GM18505 (cell line): ENCODE results near the gene METRNL.

Experiments used
- ATAC-seq: cut with Tn5 transposase; IDR thresholded peaks from one replicate; pipeline ENCODE4 v1.9.1; 2021; ENCODE audit not compliant: unreplicated experiment
- POLR2A ChIP-seq: IDR thresholded peaks from 4 replicates; pipeline ENCODE4 v1.6.1; 2011; ENCODE audit warnings: borderline replicate concordance; ENCODE audit not compliant: insufficient read depth, insufficient read length; ENCODE audit errors: extremely low read depth

Gene METRNL

GRCh38 chr17:83093506-83093905 is 14.1 kb downstream of the METRNL start:
- no peak for ATAC-seq
- TF ChIP-seq POLR2A, result no peak

- no peak for ATAC-seq
- no peak for TF ChIP-seq POLR2A
These were observed 14.9 kb downstream of the METRNL start for GRCh38 chr17:83094291-83094690.

- no peak for ATAC-seq
- no peak for TF ChIP-seq POLR2A
These were observed 15.6 kb downstream of the METRNL start for GRCh38 chr17:83095016-83095415.

GRCh38 chr17:83096401-83097224 is 17.2 kb downstream of the METRNL start:
- ATAC-seq, result no peak
- TF ChIP-seq POLR2A, result no peak

GRCh38 chr17:83097831-83098230 is 18.4 kb downstream of the METRNL start:
- TF ChIP-seq POLR2A, result no peak
- no peak for ATAC-seq

- ATAC-seq, result no peak
- TF ChIP-seq POLR2A, result no peak
These were observed 19.1 kb downstream of the METRNL start for GRCh38 chr17:83098241-83099085.

GRCh38 chr17:83099086-83099555 is 19.7 kb downstream of the METRNL start:
- TF ChIP-seq POLR2A, result no peak
- ATAC-seq, result no peak

- no peak for ATAC-seq
- no peak for TF ChIP-seq POLR2A
These were observed 20.3 kb downstream of the METRNL start for GRCh38 chr17:83099570-83100181.

GRCh38 chr17:83100220-83100852 is 20.9 kb downstream of the METRNL start:
- no peak for TF ChIP-seq POLR2A
- ATAC-seq, result no peak

GRCh38 chr17:83100853-83101391 is 21.5 kb downstream of the METRNL start:
- ATAC-seq, result peak; percentile 59

GRCh38 chr17:83101805-83102480 is 22.5 kb downstream of the METRNL start:
- no peak for ATAC-seq
- no peak for TF ChIP-seq POLR2A

More at GRCh38 chr17:83100853-83101391, 21.5 kb downstream of the METRNL start:
- no peak for TF ChIP-seq POLR2A
